Stimulated activated CD4-positive, alpha-beta T cell treated with anti-CD3 and anti-CD28 coated beads, Interleukin-15, amount 100 ng/mL, for 1 hour (primary cell): ENCODE measurements around the gene ATP13A3.

Experiments
- DNase-seq, 2 donors: peaks; one replicate each; pipeline ENCODE4 v3.0.0-alpha.2; 2020; ENCODE audit warnings: low read depth in 1 of 2, low spot score in 1 of 2

ATP13A3 gene

DNA sequence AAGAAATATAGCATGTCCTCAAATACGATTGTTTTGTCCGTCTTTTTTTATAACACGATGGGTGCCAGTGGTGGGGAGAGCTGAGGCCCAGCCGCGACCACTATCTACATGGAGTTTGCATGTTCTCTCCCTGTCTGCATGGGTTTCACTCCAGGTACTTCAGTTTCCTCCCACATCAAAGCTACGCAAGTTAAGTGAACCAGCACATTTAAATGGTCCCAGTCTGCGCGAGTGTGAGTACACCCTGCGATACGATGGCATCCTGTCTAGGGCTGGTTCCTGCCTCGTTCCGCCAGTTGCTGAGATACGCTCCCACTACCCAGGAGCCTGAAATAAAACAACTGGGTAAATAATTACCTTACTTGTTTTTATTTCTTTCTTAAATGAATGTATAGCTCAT lies 40.6 kb downstream of the ATP13A3 start:
- no peak for DNase-seq

- no peak for DNase-seq
These were observed 42.9 kb downstream of the ATP13A3 start for GRCh38 chr3:194443901-194444300.

DNA sequence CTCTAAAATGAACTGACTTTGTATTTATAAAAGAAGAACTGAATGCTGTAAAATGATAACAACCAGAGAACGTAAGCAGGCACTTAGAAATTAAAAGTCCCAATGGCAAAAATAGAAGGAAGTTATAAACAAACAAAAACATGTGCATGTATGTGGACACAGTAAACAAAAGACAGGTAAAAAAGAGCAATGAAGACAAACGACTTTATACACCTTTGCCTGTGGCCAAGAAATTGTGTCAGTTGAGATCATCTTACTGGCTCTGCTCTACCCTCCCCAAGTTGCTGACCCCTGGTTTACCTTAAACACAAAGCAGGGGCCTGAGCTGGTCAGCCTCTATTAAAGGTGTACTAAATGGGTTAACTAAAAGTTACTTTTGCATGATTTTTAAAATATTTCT lies 46.0 kb downstream of the ATP13A3 start:
- DNase-seq: no peak

GRCh38 chr3:194439881-194440550 lies 46.8 kb downstream of the ATP13A3 start:
- no peak for DNase-seq

DNA sequence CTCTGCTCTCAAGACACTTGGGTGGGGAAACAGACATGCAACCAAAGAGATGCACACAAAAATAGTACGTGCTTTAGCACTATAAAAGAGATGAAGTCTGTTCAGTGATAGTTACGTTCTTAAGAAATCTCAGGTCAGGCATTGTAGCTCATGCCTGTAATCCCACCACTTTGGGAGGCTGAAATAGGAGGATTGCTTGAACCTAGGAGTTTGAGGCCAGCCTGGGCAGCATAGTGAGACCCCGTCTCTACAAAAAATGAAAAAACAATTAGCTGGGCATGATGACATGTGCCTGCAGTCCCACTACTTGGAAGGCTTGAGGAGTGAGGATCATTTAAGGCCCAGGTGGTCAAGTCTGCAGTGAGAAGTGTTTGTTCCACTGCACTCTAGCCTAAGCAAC lies 52.3 kb downstream of the ATP13A3 start:
- DNase-seq: no peak

GRCh38 chr3:194431554-194431953 lies 55.2 kb downstream of the ATP13A3 start:
- no peak for DNase-seq

- no peak for DNase-seq
These were observed 61.4 kb downstream of the ATP13A3 start for GRCh38 chr3:194425399-194425798.

GRCh38 chr3:194424953-194425352 lies 61.8 kb downstream of the ATP13A3 start:
- no peak for DNase-seq

DNA sequence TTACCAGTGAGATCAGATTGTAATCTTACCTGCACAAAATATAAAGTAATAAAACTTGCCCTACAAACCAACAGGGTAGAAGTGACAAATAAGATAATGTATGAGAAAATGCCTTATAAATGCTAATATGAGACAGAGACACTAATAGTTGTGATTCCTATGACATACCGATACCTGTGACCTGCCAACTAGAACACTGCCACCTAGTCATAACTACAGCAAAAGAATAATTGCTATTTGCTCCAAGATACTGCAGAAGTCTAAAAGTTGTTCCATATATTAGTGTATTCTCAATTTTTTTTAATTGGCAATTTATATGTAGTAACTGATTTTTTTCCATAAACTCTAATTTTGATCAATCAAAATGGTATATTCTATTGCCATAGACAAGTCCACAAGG lies 62.4 kb downstream of the ATP13A3 start:
- no peak for DNase-seq

GRCh38 chr3:194423317-194423716 lies 63.5 kb downstream of the ATP13A3 start:
- no peak for DNase-seq

DNA sequence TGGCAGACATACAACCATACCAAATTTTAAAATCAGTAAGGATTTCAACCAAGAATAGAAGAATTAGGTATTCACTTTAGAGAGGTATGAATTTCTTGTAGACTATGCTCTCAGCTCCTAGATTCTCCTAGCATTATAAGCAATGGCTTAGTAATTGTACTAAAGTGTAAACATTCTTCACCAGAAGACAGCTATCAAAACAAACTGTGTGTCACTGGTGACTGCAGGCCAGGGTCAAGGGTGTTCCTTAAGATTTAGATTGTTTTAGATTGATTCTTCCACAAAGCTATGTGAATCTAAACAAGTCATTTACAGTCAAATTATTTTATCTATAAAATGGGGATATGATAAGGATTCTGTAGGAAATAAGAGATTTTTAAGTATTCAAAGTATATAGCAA lies 64.6 kb downstream of the ATP13A3 start:
- DNase-seq: no peak

DNA sequence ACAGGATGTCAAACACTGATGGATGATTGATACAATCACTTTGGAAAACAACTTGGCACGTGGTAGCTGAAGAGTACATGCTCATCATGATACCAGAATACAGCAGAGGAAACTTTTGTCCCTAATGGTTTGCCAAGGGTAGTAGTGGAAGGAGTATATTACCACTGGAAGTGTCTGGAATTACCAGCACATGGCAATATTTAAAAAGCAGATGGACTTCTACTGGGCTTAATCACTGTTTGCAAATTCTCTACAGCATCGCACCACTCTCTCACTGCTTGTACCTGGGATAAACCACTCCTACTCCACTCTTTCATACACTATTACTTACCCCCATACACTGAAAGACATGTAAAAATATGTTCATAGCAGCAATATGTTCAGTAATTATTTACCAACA lies 68.1 kb downstream of the ATP13A3 start:
- DNase-seq: no peak

GRCh38 chr3:194407423-194407822 lies 79.4 kb downstream of the ATP13A3 start:
- DNase-seq: no peak

GRCh38 chr3:194405766-194406165 lies 81.0 kb downstream of the ATP13A3 start:
- DNase-seq: no peak

- no peak for DNase-seq
These were observed 82.2 kb downstream of the ATP13A3 start for GRCh38 chr3:194404365-194405140.

- no peak for DNase-seq
These were observed 84.9 kb downstream of the ATP13A3 start for GRCh38 chr3:194401868-194402329.

- DNase-seq: no peak
These were observed 85.5 kb downstream of the ATP13A3 start for GRCh38 chr3:194401346-194401745.

DNA sequence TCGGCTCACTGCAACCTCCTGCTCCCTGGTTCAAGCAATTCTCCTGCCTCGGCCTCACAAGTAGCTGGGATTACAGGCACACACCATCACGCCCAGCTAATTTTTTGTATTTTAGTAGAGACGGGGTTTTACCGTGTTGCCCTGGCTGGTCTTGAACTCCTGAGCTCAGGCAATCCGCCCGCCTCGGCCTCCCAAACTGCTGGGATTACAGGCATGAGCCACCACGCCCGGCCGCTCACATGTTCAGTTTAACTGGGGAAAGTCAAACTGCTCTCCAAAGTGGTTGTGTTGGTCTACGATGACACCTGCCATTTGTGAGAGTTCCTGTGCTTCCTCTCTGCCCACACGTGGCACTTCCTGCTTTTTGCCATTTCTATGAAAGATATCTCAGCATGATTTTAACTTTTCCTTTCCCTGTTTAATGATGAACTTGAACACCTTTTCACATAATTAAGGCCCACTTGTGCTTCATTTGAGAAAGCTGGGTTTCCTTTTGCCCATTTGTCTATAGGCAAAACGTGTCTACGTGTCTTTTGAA lies 86.9 kb downstream of the ATP13A3 start:
- DNase-seq: no peak

DNA sequence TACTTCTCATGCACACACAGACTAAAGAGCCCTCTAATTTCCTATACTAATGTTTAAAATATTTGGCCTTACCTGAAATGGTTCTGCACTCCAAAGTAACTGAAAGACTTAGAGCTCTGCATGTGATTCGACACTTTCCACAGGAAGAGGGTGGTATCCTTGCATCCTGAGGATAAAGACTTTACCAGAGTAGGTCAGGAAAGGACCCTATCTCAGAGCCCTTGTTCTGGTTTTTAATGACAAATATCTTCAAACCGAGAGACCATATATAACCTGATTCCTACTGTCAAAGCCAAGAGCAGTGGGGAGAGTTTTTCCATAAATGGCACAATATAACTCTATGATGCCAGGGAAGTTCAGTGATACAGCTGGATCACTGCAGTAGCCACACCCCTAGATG lies 87.6 kb downstream of the ATP13A3 start, which contains the start of gene GP5:
TSS of gene GP5 (minus strand) at position 101 of the 400 bp plus-strand sequence. CDS start 984 bp downstream, outside the sequence.
- DNase-seq: no peak

DNA sequence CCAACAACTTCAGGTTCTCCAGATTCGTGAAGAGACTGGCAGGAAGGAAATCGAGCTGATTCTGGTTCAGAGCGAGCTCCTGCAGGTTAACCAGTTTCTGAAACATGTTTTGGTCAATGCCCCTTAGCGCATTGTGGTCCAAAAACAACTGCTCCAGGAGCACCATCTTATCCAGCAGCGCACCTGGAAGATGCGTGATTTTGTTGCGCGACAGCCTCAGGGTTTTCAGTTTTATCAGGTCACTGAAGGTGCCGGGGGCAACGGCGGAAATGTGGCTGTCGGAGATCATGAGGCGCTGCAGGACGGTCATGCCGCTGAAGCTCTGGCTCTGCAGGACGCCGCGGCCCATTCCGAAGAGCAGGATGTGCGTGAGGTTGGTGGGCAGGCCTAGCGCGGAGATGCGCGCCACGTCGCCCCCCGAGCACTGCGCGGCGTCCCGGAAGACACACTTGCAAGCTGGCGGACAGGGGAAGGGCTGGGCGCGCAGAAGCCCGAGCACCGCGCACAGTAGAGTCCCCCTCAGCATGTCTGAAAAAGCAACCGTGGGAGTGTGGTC lies 89.0 kb downstream of the ATP13A3 start:
- no peak for DNase-seq

GRCh38 chr3:194396859-194397756 lies 89.7 kb downstream of the ATP13A3 start:
- DNase-seq: no peak
